Measurements from ENCODE around the gene XRN2.
A peak's percentile ranks its signal among the peaks of the same experiment; 100 is the strongest.
"Not testable (repeated sequence)": the region's sequence is repeated elsewhere in the genome, so short reads cannot be mapped to it uniquely, and the experiment has no call there.

Gene XRN2

GRCh38 chr20:21421601-21422236 lies 118.6 kb downstream of the XRN2 start:
- DNase-seq (ENCODE audit: low read depth, low spot score), result no peak

GRCh38 chr20:21423712-21424111 lies 120.6 kb downstream of the XRN2 start:
- not testable (repeated sequence) for DNase-seq (ENCODE audit: low read depth, low spot score)

- DNase-seq (ENCODE audit: low read depth, low spot score), result no peak
Measured at GRCh38 chr20:21424846-21425245, 121.7 kb downstream of the XRN2 start.

- no peak for DNase-seq (ENCODE audit: low read depth, low spot score)
Measured at GRCh38 chr20:21430020-21430419, 126.9 kb downstream of the XRN2 start.

- DNase-seq (ENCODE audit: low read depth, low spot score), result no peak
Measured at GRCh38 chr20:21432911-21433310, 129.8 kb downstream of the XRN2 start.

GRCh38 chr20:21433329-21433890 lies 130.3 kb downstream of the XRN2 start:
- DNase-seq (ENCODE audit: low read depth, low spot score), result peak; percentile 17

- peak; percentile 71 for DNase-seq (ENCODE audit: low read depth, low spot score)
Measured at GRCh38 chr20:21435576-21435975, 132.4 kb downstream of the XRN2 start.

GRCh38 chr20:21436205-21436604 lies 133.1 kb downstream of the XRN2 start:
- DNase-seq (ENCODE audit: low read depth, low spot score), result peak; percentile 85

- DNase-seq (ENCODE audit: low read depth, low spot score), result no peak
Measured at GRCh38 chr20:21437248-21437647, 134.1 kb downstream of the XRN2 start.

- DNase-seq (ENCODE audit: low read depth, low spot score), result no peak
Measured at GRCh38 chr20:21437816-21438215, 134.7 kb downstream of the XRN2 start.

Data from astrocyte of the hippocampus (primary cell).